K562 (cell line): Measurements from ENCODE around the gene RHD. TPM values are rescaled to one million over a fixed set of nuclear protein-coding genes. Genes with fewer than 3 reads are reported as not detected.

Experiments
- CBX5 ChIP-seq: IDR thresholded peaks from 2 replicates; pipeline ENCODE4 v1.6.1; 2014; ENCODE audit warnings: low read depth, borderline replicate concordance
- CHD4 ChIP-seq: fragments of 200-600 bp; sonication (generic); IDR thresholded peaks from 3 replicates; pipeline ENCODE4 v1.6.1; 2012; ENCODE audit warnings: low read depth, mild to moderate bottlenecking, mixed read lengths, low read length, inconsistent platforms; ENCODE audit not compliant: insufficient read depth, insufficient replicate concordance, poor library complexity, severe bottlenecking
- CSDE1 ChIP-seq, 2 experiments: fragments of 450-650 bp; IDR thresholded peaks; 2 replicates each; pipeline ENCODE4 v1.6.1; 2016; ENCODE audit warnings: mild to moderate bottlenecking in 1 of 2
- EP400 ChIP-seq: fragments of 450-650 bp; IDR thresholded peaks from 2 replicates; pipeline ENCODE4 v1.6.1; 2017; ENCODE audit warnings: antibody characterized with exemption, mild to moderate bottlenecking, moderate library complexity
- FOS ChIP-seq: IDR thresholded peaks from 3 replicates; pipeline ENCODE4 v1.6.1; 2011; ENCODE audit not compliant: insufficient read length; ENCODE audit errors: extremely low read depth
- FOXA3 ChIP-seq, 2 experiments: fragments of 450-650 bp in 1 of 2; sonication (generic) in 1 of 2; formaldehyde crosslinking; IDR thresholded peaks in 1 of 2; conservative IDR thresholded peaks in 1 of 2; 2 replicates each; pipeline versions ENCODE4 v1.4.0 to v1.8.0; 2020 to 2022; ENCODE audit warnings: mild to moderate bottlenecking in 2 of 2, missing genetic modification reagents in 1 of 2
- LCOR ChIP-seq: sonication (generic); formaldehyde crosslinking; IDR thresholded peaks from 2 replicates; pipeline ENCODE4 v1.8.0; 2022; ENCODE audit warnings: mild to moderate bottlenecking, missing genetic modification reagents
- PHF20 ChIP-seq: fragments of 450-650 bp; IDR thresholded peaks from 2 replicates; pipeline ENCODE4 v1.6.1; 2018; ENCODE audit not compliant: partially characterized antibody
- TARDBP ChIP-seq: fragments of 450-650 bp; IDR thresholded peaks from 2 replicates; pipeline ENCODE4 v1.6.1; 2016
- TBP ChIP-seq: optimal IDR thresholded peaks from 2 replicates; pipeline ENCODE3; 2011; ENCODE audit warnings: low read depth, low read length, improper control_type of control experiment
- XRCC4 ChIP-seq: IDR thresholded peaks from one replicate; pipeline ENCODE4 v1.6.1; 2011; ENCODE audit not compliant: insufficient read depth, insufficient read length; ENCODE audit errors: extremely low read depth
- ZBTB17 ChIP-seq: fragments of 450-650 bp; formaldehyde crosslinking; IDR thresholded peaks from 2 replicates; pipeline ENCODE4 v1.4.0; 2020; ENCODE audit warnings: mild to moderate bottlenecking
- ZNF551 ChIP-seq: fragments of 250-450 bp; sonication (Bioruptor Pico); IDR thresholded peaks from 2 replicates; pipeline ENCODE4 v1.5.0; 2021; ENCODE audit warnings: mild to moderate bottlenecking, moderate library complexity
- polyA plus RNA-seq, 8 experiments: library from polyadenylated mRNA; depleted of rRNA in 4 of 8; stranded (reverse) in 5 of 8; unstranded in 3 of 8; fragments of >200 nt; fragmentation: Nextera tagmentation in 2 of 8; fragmentation: Illumina TruSeq in 1 of 8; extraction: Ambion mirVana in 2 of 8; extraction: Trizol in 1 of 8; gene quantifications; 2 replicates each; pipeline versions ENCODE4 v1.2.1 to v1.2.3, GENCODE V29; 2011 to 2014; ENCODE audit warnings: inconsistent platforms in 1 of 8, missing spikeins in 1 of 8
- total RNA-seq, 7 experiments: library from RNA; depleted of rRNA in 6 of 7; stranded (reverse); fragments of >200 nt in 6 of 7; fragmentation: Illumina TruSeq in 2 of 7; extraction: Trizol in 2 of 7; gene quantifications; 2 replicates each; pipeline versions ENCODE4 v1.2.1 to v1.2.3, GENCODE V29; 2011 to 2021; ENCODE audit warnings: low replicate concordance in 1 of 7
- TF ChIP-seq, protein P1 (sequence below): fragments of 250-450 bp; sonication (Bioruptor Pico); IDR thresholded peaks from 2 replicates; pipeline ENCODE4 v1.4.0; 2020; ENCODE audit warnings: borderline replicate concordance
- TF ChIP-seq, protein P2 (sequence below): fragments of 450-650 bp; formaldehyde crosslinking; IDR thresholded peaks from 2 replicates; pipeline ENCODE4 v1.4.0; 2022; ENCODE audit warnings: missing genetic modification characterization
- TF ChIP-seq, protein P3 (sequence below), 2 experiments: fragments of 450-650 bp; IDR thresholded peaks; 2 replicates each; pipeline ENCODE4 v1.6.1; 2016
- TF ChIP-seq, protein P4 (sequence below): fragments of 250-450 bp; sonication (Bioruptor Pico); IDR thresholded peaks from 2 replicates; pipeline ENCODE4 v1.4.0; 2020

The RHD gene
- total and polyA plus RNA-seq, 9 of the 15 experiments (the other 6 are each of a cell fraction or from before 2014, with no cell fraction given): 8.8 to 32.4 (median 15.0) TPM

DNA sequence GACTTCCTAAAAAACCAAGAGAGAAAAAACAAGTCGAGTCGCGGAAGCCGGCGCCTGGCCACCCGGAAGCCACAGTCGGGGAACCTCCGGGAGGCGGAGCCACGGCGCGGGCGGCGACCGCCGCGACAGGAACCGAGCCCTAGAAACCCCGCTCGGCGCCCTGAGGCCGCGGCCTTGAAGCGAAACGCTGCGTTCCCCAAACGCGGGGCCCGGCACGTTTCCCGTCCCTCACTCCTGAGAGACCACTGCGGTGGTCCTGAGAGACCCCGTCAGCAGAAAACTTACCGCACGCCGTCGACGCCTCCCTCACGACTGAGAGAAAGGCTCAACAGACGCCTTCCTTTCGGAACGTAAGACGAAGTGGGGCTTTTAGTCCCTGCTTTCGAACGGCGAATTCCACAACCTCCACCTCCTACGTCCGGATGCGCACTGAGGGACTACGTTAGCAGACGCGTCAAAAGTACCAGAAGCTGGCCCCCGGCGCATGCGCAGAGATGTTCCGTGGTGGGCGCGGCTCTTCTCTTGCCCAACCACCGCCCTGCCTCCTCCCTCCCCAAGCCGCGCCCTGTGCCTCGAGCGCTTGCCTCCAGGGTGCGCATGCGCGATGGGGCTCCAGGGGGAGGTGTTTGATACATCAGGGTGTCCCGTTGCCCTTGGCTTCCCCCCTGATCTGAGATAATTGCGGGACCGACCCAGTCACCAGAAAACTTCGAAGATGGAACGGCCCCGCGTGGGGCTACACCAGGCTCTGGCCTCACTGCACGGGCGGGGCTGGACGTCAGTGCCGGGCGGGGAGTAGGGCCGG is 25.1 kb upstream of the RHD start, which contains the start of gene RSRP1 (continued):
- TF ChIP-seq, protein P1, sequence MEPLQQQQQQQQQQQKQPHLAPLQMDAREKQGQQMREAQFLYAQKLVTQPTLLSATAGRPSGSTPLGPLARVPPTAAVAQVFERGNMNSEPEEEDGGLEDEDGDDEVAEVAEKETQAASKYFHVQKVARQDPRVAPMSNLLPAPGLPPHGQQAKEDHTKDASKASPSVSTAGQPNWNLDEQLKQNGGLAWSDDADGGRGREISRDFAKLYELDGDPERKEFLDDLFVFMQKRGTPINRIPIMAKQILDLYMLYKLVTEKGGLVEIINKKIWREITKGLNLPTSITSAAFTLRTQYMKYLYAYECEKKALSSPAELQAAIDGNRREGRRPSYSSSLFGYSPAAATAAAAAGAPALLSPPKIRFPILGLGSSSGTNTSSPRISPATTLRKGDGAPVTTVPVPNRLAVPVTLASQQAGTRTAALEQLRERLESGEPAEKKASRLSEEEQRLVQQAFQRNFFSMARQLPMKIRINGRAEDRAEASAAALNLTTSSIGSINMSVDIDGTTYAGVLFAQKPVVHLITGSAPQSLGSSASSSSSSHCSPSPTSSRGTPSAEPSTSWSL: peak; percentile 75; the same call in 1 of the 2 replicates
- TF ChIP-seq CHD4 (no peak), XRCC4 (no peak), PHF20 (peak; percentile 64), EP400 (peak; percentile 93), ZBTB17 (CRISPR knock-in tag) (peak; percentile 77), TARDBP (0 out of 2 replicates have a peak, but pooled peaks have one; percentile 26), CBX5 (no peak), ZNF551 (0 out of 2 replicates have a peak, but pooled peaks have one; percentile 66), CSDE1 (IDR thresholded peaks at IDR 0.05) (peak in 1 of 2 experiments; percentile 39; a peak in 1 of 4 replicates), FOXA3 (CRISPR knock-in tag; conservative IDR thresholded peaks at IDR 0.05 in 1 of 2, IDR thresholded peaks at IDR 0.05 in 1 of 2) (no peak; a peak in 2 of 4 replicates), LCOR (CRISPR knock-in tag) (peak; percentile 72), TBP (peak; percentile 99), FOS (no peak)
- TF ChIP-seq, protein P2, sequence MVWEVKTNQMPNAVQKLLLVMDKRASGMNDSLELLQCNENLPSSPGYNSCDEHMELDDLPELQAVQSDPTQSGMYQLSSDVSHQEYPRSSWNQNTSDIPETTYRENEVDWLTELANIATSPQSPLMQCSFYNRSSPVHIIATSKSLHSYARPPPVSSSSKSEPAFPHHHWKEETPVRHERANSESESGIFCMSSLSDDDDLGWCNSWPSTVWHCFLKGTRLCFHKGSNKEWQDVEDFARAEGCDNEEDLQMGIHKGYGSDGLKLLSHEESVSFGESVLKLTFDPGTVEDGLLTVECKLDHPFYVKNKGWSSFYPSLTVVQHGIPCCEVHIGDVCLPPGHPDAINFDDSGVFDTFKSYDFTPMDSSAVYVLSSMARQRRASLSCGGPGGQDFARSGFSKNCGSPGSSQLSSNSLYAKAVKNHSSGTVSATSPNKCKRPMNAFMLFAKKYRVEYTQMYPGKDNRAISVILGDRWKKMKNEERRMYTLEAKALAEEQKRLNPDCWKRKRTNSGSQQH: peak; percentile 84; the same call in 1 of the 2 replicates
- TF ChIP-seq, protein P3, sequence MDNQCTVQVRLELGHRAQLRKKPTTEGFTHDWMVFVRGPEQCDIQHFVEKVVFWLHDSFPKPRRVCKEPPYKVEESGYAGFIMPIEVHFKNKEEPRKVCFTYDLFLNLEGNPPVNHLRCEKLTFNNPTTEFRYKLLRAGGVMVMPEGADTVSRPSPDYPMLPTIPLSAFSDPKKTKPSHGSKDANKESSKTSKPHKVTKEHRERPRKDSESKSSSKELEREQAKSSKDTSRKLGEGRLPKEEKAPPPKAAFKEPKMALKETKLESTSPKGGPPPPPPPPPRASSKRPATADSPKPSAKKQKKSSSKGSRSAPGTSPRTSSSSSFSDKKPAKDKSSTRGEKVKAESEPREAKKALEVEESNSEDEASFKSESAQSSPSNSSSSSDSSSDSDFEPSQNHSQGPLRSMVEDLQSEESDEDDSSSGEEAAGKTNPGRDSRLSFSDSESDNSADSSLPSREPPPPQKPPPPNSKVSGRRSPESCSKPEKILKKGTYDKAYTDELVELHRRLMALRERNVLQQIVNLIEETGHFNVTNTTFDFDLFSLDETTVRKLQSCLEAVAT (IDR thresholded peaks at IDR 0.05): peak; percentile 79 to 81
- TF ChIP-seq, protein P4, sequence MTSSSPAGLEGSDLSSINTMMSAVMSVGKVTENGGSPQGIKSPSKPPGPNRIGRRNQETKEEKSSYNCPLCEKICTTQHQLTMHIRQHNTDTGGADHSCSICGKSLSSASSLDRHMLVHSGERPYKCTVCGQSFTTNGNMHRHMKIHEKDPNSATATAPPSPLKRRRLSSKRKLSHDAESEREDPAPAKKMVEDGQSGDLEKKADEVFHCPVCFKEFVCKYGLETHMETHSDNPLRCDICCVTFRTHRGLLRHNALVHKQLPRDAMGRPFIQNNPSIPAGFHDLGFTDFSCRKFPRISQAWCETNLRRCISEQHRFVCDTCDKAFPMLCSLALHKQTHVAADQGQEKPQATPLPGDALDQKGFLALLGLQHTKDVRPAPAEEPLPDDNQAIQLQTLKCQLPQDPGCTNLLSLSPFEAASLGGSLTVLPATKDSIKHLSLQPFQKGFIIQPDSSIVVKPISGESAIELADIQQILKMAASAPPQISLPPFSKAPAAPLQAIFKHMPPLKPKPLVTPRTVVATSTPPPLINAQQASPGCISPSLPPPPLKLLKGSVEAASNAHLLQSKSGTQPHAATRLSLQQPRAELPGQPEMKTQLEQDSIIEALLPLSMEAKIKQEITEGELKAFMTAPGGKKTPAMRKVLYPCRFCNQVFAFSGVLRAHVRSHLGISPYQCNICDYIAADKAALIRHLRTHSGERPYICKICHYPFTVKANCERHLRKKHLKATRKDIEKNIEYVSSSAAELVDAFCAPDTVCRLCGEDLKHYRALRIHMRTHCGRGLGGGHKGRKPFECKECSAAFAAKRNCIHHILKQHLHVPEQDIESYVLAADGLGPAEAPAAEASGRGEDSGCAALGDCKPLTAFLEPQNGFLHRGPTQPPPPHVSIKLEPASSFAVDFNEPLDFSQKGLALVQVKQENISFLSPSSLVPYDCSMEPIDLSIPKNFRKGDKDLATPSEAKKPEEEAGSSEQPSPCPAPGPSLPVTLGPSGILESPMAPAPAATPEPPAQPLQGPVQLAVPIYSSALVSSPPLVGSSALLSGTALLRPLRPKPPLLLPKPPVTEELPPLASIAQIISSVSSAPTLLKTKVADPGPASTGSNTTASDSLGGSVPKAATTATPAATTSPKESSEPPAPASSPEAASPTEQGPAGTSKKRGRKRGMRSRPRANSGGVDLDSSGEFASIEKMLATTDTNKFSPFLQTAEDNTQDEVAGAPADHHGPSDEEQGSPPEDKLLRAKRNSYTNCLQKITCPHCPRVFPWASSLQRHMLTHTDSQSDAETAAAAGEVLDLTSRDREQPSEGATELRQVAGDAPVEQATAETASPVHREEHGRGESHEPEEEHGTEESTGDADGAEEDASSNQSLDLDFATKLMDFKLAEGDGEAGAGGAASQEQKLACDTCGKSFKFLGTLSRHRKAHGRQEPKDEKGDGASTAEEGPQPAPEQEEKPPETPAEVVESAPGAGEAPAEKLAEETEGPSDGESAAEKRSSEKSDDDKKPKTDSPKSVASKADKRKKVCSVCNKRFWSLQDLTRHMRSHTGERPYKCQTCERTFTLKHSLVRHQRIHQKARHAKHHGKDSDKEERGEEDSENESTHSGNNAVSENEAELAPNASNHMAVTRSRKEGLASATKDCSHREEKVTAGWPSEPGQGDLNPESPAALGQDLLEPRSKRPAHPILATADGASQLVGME: peak; percentile 78
